HG03175 (cell line): ENCODE results near the gene SGK1.
A peak's percentile ranks its signal among the peaks of the same experiment; 100 is the strongest.

ENCODE experiments used
- ATAC-seq: cut with Tn5 transposase; IDR thresholded peaks from one replicate; pipeline ENCODE4 v1.9.1; 2021; ENCODE audit warnings: mild to moderate bottlenecking, moderate library complexity; ENCODE audit not compliant: unreplicated experiment

SGK1 gene

DNA sequence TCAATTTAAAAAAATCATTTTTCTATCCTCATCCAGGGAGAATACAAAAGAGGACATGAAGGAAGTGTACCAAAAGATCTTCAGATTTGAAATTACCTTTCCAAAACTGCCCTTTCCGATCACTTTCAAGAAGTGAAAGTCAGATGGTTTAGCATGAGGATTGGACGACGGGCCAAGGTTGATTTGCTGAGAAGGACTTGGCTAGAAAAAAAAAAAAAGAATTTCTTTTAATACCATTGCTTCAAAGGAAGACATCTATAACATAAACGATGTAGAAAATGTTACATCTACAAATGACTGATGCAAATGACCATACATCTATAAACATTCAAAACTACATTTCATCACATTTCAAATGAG lies 144.6 kb downstream of the SGK1 start:
- no peak for ATAC-seq

DNA sequence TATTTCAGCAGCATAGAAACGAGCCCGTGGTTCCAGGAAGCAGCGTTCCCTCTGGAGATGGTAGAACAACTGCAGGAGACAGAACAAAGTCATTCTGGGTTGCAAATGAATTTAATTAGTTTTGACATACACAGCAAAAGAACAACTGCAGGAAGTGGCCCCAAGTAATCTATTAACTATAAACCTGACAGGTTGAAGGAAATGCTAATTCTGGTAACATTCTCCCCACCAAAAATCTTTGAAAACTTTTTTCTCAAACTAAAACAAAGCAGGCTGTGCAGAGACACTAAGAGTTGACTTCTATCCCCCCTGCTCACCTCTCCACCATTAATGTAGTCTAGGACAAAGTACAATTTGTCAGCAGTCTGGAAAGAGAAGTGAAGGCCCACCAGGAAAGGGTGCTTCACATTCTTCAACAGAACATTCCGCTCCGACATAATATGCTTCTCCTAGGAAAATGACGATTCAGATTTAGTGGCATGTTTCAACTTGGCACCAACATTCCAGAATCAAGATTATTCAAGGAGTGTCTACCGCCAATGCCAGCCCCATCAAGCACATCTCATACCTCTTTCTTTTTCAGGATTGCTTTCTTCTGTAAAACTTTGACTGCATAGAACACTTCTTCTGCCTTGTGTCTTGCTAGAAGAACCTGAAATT lies 145.1 kb downstream of the SGK1 start:
- ATAC-seq = no peak

DNA sequence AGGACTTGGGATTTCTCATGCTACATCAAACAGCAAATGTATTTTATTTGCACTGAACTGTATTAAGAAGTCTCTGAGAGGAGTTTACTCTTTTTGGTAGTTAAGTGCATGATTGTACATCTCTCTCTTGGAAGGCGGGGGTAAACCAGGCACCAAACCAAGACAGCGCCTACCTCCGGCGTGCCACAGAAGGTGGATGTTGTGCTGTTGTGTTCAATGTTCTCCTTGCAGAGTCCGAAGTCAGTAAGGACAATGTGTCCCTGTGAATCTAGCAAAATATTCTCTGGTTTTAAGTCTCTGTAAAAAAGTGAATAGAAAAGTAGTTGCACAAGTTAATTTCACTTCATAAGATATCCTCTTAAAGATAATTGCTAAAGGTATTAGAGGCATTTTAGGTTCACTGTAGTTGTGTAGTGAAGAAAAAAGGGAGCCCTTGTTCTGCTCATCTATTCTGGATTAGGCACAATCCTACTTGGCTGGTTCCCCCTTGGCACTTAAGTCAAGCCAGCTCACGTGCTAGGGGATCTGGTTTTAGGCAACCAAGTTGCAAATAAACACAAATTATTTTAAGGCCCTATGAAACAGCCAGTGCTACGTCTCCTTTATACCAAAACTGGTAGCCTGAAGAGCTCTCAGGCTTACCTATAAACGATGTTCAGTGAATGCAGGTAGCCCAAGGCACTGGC lies 145.7 kb downstream of the SGK1 start:
- ATAC-seq = no peak

GRCh38 chr6:134171517-134171916 lies 146.4 kb downstream of the SGK1 start:
- no peak for ATAC-seq

DNA sequence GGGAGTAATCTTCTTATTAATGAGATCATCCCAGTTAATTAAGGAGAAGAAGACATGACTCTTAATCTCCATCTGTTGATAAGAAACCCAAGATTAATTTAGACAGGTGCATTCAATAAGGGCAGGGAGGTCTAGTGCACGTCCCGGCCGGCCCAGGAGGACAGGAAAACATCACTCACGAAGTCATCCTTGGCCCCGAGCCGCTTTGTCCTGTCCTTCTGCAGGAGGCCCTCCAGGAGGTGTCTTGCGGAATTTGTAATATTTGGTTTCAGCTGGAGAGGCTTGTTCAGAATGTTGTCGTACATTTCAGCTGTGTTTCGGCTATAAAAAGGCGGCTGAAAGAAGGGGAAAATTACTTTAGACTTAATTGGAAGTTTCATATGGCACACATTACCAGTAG lies 147.1 kb downstream of the SGK1 start:
- ATAC-seq = no peak

DNA sequence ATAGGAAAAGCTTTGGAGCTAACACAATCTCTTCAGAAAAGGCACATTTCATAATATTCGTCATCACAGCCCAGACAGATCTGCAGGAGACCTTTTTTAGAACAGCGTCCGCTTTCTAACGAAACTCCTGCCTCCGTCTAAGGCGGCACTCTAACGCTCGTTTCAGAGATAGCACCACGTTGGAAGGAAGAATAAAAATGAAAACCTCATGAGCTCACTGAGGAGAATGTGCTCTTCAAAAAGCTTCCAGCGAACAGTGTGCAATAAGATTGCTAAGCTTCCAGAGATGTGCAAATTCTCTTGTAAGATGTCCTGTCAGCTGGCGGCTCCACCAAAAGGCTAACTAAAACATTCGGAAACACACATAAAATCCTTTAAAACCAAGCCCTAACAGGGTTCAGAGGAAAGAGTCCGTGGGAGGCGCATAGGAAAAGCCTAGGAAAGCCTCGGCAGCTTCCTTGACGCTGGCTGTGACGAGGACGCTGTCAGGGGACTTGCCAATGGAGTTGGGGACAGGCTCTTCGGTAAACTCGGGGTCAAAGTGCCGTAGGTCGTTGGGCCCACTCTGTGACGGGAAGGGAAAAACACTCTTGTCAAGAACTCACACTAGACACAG lies 147.9 kb downstream of the SGK1 start:
- no peak for ATAC-seq

- ATAC-seq = no peak
Observed at GRCh38 chr6:134168590-134169208, 149.2 kb downstream of the SGK1 start.

DNA sequence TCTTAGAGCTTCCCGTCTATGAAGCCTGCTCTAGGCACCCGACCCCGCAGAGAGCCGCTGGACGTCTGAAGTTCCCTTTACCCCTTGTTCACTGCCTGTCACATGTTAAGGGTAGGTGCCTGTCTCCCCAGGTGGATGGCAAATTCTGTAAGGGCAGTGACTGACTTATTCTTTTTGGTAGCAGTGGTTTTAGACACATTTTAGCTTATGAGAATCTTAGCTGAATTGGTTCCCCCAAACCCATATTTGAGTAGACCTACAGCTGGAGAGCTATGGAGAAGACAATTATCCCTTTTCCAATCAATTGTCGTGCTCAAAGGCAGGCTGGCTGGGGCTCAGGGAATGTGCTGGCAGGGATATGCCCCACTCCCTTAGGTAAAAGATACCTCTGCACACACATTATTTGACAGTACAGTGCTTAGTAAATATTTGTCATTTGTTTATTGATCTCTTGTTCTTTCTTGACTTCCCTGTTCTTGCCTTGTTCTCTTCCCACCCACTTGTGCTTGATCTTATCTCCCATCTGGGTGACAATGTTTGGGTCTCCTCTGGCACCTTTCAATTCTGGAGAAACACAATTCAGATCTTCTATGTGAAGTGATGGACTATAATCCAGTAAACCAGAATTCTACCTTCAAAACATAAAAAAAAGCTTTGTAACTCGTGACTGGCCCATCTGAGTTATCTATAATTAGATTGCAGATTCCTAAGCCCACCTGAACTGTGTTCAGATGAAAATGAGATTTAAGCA lies 151.2 kb downstream of the SGK1 start:
- ATAC-seq = no peak

DNA sequence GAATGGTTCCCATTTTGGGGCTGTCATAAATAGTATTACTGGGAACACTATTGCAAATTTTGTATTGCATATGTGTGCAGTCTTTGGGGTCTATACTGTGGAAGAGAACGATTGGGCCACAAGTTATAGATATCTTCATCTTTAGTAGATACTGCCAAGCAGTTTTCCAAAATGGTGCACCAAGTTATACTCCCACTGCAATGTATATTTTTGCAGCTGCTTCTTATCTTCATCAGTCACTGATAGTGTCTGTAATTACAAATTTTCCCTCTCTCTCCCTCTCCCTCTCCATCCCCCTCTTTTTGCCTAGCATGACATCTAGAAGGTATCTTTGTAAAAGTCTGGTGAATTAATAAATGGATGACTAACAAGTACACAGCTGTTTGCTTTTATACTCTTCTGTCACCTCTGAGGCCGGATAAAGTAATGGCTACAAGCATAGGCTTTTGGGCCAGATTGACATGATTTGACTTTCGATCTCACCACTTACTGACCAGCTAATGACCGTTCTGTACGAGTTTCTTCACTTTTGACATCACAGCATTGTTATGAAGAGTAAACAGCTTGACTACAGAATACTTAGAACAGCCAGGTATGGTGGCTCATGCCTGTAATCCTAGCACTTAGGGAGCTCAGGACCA lies 152.2 kb downstream of the SGK1 start:
- no peak for ATAC-seq

DNA sequence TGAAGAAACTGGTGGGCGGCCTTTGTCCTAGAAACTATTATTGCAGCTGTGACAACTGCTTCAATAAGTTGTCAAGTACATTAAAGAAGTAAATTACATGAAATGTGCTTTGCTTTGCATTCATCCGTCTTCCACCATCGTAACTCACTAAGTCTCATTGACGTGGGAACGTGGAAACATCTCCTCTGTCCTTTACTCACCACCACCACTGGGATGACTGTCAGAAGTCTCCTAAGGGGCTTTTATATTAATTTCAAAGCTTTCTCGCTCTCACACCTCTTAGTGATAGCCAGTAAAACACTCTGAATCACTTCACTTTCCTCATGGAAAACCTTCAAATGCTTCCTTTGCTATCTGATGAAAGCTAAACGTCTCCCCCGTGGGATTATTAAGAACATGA lies 153.6 kb downstream of the SGK1 start:
- ATAC-seq = no peak

DNA sequence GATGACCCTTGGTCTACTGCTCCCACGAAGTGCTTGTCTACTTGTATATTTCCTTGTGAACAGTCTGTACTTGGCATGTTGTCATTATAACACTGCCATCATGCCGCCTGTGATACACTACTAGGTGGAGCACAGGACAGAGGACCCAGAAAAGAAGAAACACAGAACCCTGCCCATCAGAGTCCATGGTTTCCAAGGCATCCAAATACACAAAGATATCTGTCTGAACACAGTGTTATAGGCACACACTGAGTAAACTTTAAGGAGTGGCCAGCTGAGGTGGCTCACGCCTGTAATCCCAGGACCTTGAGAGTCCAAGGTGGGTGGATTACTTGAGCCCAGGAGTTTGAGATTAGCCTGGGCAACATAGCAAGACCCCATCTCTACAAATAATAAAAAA lies 155.0 kb downstream of the SGK1 start:
- no peak for ATAC-seq

DNA sequence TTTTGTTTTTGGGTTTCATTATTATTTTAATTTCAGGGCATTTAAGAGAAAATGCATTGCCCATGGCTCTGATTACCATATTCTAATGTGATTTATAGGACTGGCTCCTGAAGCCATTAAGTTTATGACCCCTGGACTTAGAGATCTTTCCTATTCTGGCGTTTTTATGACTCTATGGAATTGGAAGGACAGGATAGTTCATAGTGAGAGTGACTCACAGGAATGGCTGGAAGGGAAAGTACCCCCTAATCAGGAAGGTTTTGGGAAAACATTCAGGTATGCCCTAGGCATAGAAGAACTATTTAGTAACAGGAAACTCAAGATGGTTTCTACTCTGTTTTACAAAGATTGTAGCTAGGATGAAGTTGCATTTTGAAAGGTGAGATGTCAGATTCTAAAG lies 156.9 kb downstream of the SGK1 start:
- ATAC-seq = no peak

GRCh38 chr6:134152767-134153485 lies 165.0 kb downstream of the SGK1 start:
- ATAC-seq = no peak

DNA sequence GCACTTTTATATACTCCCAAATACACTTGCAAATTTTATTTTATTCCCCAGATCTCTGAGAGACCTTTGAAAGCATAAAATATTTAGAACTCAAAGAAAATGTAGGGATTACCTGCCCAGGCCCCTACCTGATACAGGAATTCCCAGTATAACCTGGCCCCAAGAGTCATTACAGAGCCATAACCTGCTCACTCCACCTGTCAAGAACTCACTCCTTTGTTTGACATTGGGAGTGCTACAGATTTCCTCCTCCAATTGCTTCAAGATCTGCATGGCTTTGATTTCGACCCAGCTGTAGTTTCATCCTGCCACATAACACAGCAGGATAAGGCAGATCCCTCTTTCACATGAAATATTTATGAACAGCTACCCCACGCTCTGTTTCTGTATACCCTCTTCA lies 169.3 kb downstream of the SGK1 start:
- ATAC-seq = no peak

DNA sequence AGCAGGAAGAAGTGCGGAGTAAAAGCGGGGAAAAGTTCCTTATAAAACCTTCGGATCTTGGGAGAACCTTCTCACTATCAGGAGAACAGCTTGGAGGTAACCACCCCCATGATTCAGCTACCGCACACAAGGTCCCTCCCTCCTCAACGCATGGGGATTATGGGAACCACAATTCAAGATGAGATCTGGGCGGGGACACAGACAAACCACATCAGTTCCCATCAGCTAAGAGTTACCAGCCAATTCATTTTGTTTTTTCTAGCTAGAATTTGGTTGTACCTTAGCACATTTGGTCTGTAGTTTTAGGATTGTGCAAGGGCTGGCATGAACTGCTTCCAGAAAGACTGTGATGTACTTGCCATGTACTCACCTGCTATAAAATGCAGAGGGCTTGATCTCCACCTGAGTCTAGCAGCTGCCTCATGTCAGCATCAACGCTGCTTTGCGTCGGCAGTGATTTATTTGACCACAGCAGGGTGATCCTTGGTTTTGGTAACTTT lies 170.8 kb downstream of the SGK1 start:
- no peak for ATAC-seq

GRCh38 chr6:134146268-134147033 lies 171.5 kb downstream of the SGK1 start:
- no peak for ATAC-seq

GRCh38 chr6:134145786-134146185 lies 172.1 kb downstream of the SGK1 start:
- ATAC-seq = peak; percentile 61

- no peak for ATAC-seq
Observed at GRCh38 chr6:134138226-134138975, 179.5 kb downstream of the SGK1 start.

DNA sequence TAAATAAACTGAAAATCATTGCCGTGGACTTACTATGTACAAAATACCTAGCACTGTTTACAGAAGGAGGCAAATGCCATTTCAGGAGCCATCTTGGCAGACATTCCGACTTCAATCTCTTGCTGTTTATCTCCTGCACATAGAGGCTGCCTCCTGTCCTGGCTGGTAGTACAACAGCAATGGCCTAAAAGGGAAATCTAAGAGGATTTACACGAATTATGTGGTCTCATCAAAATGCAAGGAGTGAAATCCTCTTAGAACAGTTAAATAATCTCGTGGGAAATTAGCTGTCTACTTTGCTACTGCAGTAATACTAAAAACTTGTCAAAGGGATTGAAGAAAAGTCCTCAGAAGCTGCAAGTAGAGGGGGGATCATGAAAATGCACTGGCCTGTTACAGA lies 183.3 kb downstream of the SGK1 start:
- no peak for ATAC-seq
